Endothelial cell (in vitro differentiated cells): ENCODE measurements around the gene TRANK1. TPM values are rescaled to one million over a fixed set of nuclear protein-coding genes. Genes with fewer than 3 reads are reported as not detected.

Source experiments
- DNase-seq: peaks from one replicate; pipeline ENCODE4 v3.0.0; 2021; ENCODE audit warnings: low spot score
- H3K27ac Mint-ChIP-seq: one replicate; pipeline ENCODE4 v1.8.0; 2021; ENCODE audit warnings: mixed read lengths, inconsistent platforms; ENCODE audit not compliant: unreplicated experiment
- H3K27me3 Mint-ChIP-seq: one replicate; pipeline ENCODE4 v1.8.0; 2021; ENCODE audit warnings: mild to moderate bottlenecking, moderate library complexity, mixed read lengths, inconsistent platforms; ENCODE audit not compliant: unreplicated experiment
- H3K36me3 Mint-ChIP-seq: one replicate; pipeline ENCODE4 v1.8.0; 2021; ENCODE audit warnings: mild to moderate bottlenecking, low read depth, mixed read lengths, inconsistent platforms; ENCODE audit not compliant: unreplicated experiment
- H3K4me1 Mint-ChIP-seq: one replicate; pipeline ENCODE4 v1.8.0; 2021; ENCODE audit warnings: mild to moderate bottlenecking, mixed read lengths, inconsistent platforms; ENCODE audit not compliant: unreplicated experiment
- H3K4me3 Mint-ChIP-seq: one replicate; pipeline ENCODE4 v1.8.0; 2021; ENCODE audit warnings: mild to moderate bottlenecking, mixed read lengths, inconsistent platforms; ENCODE audit not compliant: unreplicated experiment
- H3K9me3 Mint-ChIP-seq: one replicate; pipeline ENCODE4 v1.8.0; 2021; ENCODE audit warnings: mixed read lengths, inconsistent platforms; ENCODE audit not compliant: unreplicated experiment
- CTCF ChIP-seq: fragments of 200-600 bp; sonication (generic); IDR thresholded peaks from one replicate; pipeline ENCODE4 v1.5.0; 2021; ENCODE audit warnings: antibody characterized with exemption; ENCODE audit not compliant: unreplicated experiment
- total RNA-seq: library from RNA; stranded (reverse); fragmentation: NEBNext Ultra II Directional; extraction: Animal tissue kit (Norgen Biotek cat#: 25700); gene quantifications from one replicate; pipeline ENCODE4 v1.2.1, GENCODE V29; 2021; ENCODE audit not compliant: unreplicated experiment

Gene TRANK1
- total RNA-seq, 1 donor from 2014 or later, result 2.8 TPM

GRCh38 chr3:36777424-36778218 lies 167.2 kb downstream of the TRANK1 start:
- no peaks in the 10 kb centered on the region for H3K27me3 Mint-ChIP-seq
- no peak overlapping the region for H3K27ac Mint-ChIP-seq
- H3K36me3 Mint-ChIP-seq, result no peaks in the 10 kb centered on the region

More at GRCh38 chr3:36777424-36778218, 167.2 kb downstream of the TRANK1 start:
- Mint-ChIP-seq H3K4me1 (no peaks in the 10 kb centered on the region), H3K4me3 (no peak overlapping the region), H3K9me3 (no peaks in the 10 kb centered on the region)
- no peak for DNase-seq
- no peak for TF ChIP-seq CTCF

Other genes with a start within 250 kb of the TRANK1 start
- not detected for gene DCLK3, start 180.5 kb downstream of the TRANK1 start, total RNA-seq
- 15.3 TPM for gene EPM2AIP1, start 48.1 kb upstream of the TRANK1 start, total RNA-seq
- gene MLH1, start 48.5 kb upstream of the TRANK1 start, total RNA-seq, result 42.9 TPM
- 40.0 TPM for gene LRRFIP2, start 229.5 kb upstream of the TRANK1 start, total RNA-seq